GM23248 (cell line): ENCODE data around the gene LMO1. TPM values are rescaled to one million over a fixed set of nuclear protein-coding genes. Genes with fewer than 3 reads are reported as not detected.

ENCODE experiments used
- DNase-seq: peaks from one replicate; pipeline ENCODE4 v3.0.0-alpha.2; 2015
- H2AFZ ChIP-seq: fragments of 200-600 bp; sonication (generic); 2 replicates; pipeline ENCODE4 v1.6.1; 2016; ENCODE audit warnings: antibody characterized with exemption
- H3F3A ChIP-seq: fragments of 200-600 bp; sonication (generic); 2 replicates; pipeline ENCODE4 v1.6.1; 2016; ENCODE audit warnings: mild to moderate bottlenecking, antibody characterized with exemption, mixed run types; ENCODE audit not compliant: insufficient read depth
- H3K27ac ChIP-seq: fragments of 200-600 bp; sonication (generic); 2 replicates; pipeline ENCODE4 v1.5.1; 2016; ENCODE audit warnings: mild to moderate bottlenecking
- H3K27me3 ChIP-seq: fragments of 200-600 bp; sonication (generic); replicated peaks from 2 replicates; pipeline ENCODE4 v1.6.1; 2016; ENCODE audit warnings: mild to moderate bottlenecking; ENCODE audit not compliant: insufficient read depth
- H3K36me3 ChIP-seq: fragments of 200-600 bp; sonication (generic); 2 replicates; pipeline ENCODE4 v1.6.1; 2016; ENCODE audit warnings: low read depth, mild to moderate bottlenecking
- H3K4me1 ChIP-seq: fragments of 200-600 bp; sonication (generic); 2 replicates; pipeline ENCODE4 v1.6.1; 2016; ENCODE audit warnings: mild to moderate bottlenecking; ENCODE audit not compliant: insufficient read depth
- H3K4me2 ChIP-seq: fragments of 200-600 bp; sonication (generic); one replicate; pipeline ENCODE4 v1.6.1; 2016; ENCODE audit warnings: mild to moderate bottlenecking; ENCODE audit not compliant: unreplicated experiment
- H3K4me3 ChIP-seq: fragments of 200-600 bp; sonication (generic); 2 replicates; pipeline ENCODE4 v1.5.1; 2016; ENCODE audit warnings: mild to moderate bottlenecking
- H3K79me2 ChIP-seq: fragments of 200-600 bp; sonication (generic); 2 replicates; pipeline ENCODE4 v1.6.1; 2016; ENCODE audit warnings: mild to moderate bottlenecking; ENCODE audit not compliant: insufficient read depth
- H3K9ac ChIP-seq: fragments of 200-600 bp; sonication (generic); 2 replicates; pipeline ENCODE4 v1.6.1; 2016; ENCODE audit warnings: mild to moderate bottlenecking
- H3K9me2 ChIP-seq: fragments of 200-600 bp; sonication (generic); 2 replicates; pipeline ENCODE4 v1.6.1; 2016; ENCODE audit warnings: mixed run types, mild to moderate bottlenecking, moderate library complexity; ENCODE audit not compliant: insufficient read depth
- H3K9me3 ChIP-seq: fragments of 200-600 bp; sonication (generic); one replicate; pipeline ENCODE4 v1.6.1; 2017; ENCODE audit warnings: low read depth
- H4K20me1 ChIP-seq: fragments of 200-600 bp; sonication (generic); 2 replicates; pipeline ENCODE4 v1.6.0; 2016; ENCODE audit not compliant: insufficient read depth
- EZH2 ChIP-seq: fragments of 200-600 bp; sonication (generic); IDR thresholded peaks from 2 replicates; pipeline ENCODE4 v1.6.1; 2018; ENCODE audit warnings: antibody characterized with exemption, mild to moderate bottlenecking; ENCODE audit not compliant: insufficient read depth, poor library complexity, severe bottlenecking
- EZH2phosphoT487 ChIP-seq: fragments of 200-600 bp; sonication (generic); IDR thresholded peaks from 2 replicates; pipeline ENCODE4 v1.6.1; 2018; ENCODE audit warnings: antibody characterized with exemption, moderate library complexity, mild to moderate bottlenecking, low read depth; ENCODE audit not compliant: insufficient read depth
- WGBS, 2 experiments: methylation state at CpG; one replicate each; pipeline ENCODE4 v1.1.6; 2015 to 2017; ENCODE audit warnings: low lambda C conversion rate in 2 of 2, low coverage in 1 of 2; ENCODE audit errors: missing lambda C conversion rate in 2 of 2; 5-methylcytosine and 5-hydroxymethylcytosine counted together
- in situ Hi-C: fragments of 300-500 bp; cut with MboI; formaldehyde crosslinking; loops from 2 replicates; pipeline ENCODE4 v1.15.0; 2020
- polyA plus RNA-seq: library from polyadenylated mRNA; unstranded; fragments of >200 nt; fragmentation: Nextera tagmentation; extraction: Ambion mirVana; gene quantifications from 2 replicates; pipeline ENCODE4 v1.2.1, GENCODE V29; 2016
- total RNA-seq: library from RNA; depleted of rRNA; stranded (reverse); fragments of >200 nt; shearing (Covaris generic); gene quantifications from 2 replicates; pipeline ENCODE4 v1.2.3, GENCODE V29; 2014

The LMO1 gene
- total and polyA plus RNA-seq, 2 experiments from 2014 or later, result not detected

- DNase-seq, result peak; percentile 48
- no peak overlapping the region for H3K9ac ChIP-seq
- H3K9me3 ChIP-seq, result no peaks in the 10 kb centered on the region
- peak overlapping the region; percentile 56 for H3K4me3 ChIP-seq
- peak; percentile 95 for TF ChIP-seq EZH2
- peak; percentile 59; the same call in 1 of the 2 replicates for TF ChIP-seq EZH2phosphoT487
- in situ Hi-C loops, result no loop called here
- 7 to 11% methylated on average over 45 to 54 of the region's 65 CpGs for WGBS, 2 experiments
- H3K4me2 ChIP-seq, result no peak overlapping the region
- H3K4me1 ChIP-seq, result no peaks in the 10 kb centered on the region
- no peaks in the 10 kb centered on the region for H3K36me3 ChIP-seq
- H2AFZ ChIP-seq, result peak overlapping the region; percentile 56
- H3K27me3 ChIP-seq, result peaks cover 76% of the 10 kb centered on the region
- H3K79me2 ChIP-seq, result no peaks in the 10 kb centered on the region
- H4K20me1 ChIP-seq, result no peaks in the 10 kb centered on the region
- no peaks in the 10 kb centered on the region for H3F3A ChIP-seq
- H3K27ac ChIP-seq, result no peak overlapping the region
- H3K9me2 ChIP-seq, result no peaks in the 10 kb centered on the region
Measured at GRCh38 chr11:8268530-8269400, 5.1 kb upstream of the LMO1 start.

DNA sequence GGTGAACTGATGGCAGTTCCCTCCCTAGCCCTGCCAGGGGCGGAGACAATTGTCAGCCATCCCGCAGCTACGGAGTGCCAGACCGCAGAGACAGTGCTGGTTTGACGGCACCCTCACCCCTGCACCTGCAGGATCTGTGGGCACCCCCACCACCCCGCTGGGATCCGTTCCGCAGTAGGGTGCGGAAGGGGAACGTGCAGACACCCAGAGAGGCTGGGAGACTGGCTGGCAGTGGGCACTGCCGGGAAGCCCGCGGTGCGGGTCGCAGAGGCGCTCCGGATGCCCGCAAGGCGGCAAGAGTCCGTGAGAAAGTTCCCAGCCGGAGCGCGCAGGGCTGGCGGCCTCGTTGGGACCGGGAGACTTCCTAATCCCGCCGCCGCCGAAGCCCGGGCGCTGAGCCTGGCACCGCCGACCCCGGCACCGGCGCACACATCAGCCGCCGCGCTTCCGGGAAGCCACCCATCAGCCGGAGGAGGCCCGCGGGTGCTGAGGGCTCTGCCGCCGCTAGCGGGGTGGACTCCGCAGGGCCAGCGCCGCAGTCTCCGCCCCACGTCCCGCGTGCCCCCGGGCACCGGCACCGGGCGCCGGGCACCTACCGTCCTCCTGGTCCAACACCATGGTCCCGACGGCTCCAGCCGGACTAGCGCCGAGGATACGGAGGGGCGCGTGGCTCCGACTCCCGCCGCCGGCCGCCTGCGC is 4.3 kb upstream of the LMO1 start:
- DNase-seq, result peak; percentile 35
- Histone ChIP-seq H3K9me3 (no peaks in the 10 kb centered on the region), H3K36me3 (no peaks in the 10 kb centered on the region), H3K27ac (no peak overlapping the region), H4K20me1 (no peaks in the 10 kb centered on the region), H2AFZ (peak overlapping the region; percentile 56), H3K9ac (no peak overlapping the region), H3K4me1 (no peaks in the 10 kb centered on the region), H3K27me3 (peaks cover 72% of the 10 kb centered on the region), H3K79me2 (no peaks in the 10 kb centered on the region), H3K4me3 (peak overlapping the region; percentile 56), H3K9me2 (no peaks in the 10 kb centered on the region), H3K4me2 (no peak overlapping the region), H3F3A (no peaks in the 10 kb centered on the region)
- 6 to 7% methylated on average over 65 to 68 of the region's 74 CpGs for WGBS, 2 experiments
- TF ChIP-seq EZH2, result peak; percentile 13
- no peak for TF ChIP-seq EZH2phosphoT487
- in situ Hi-C loops, result no loop called here

DNA sequence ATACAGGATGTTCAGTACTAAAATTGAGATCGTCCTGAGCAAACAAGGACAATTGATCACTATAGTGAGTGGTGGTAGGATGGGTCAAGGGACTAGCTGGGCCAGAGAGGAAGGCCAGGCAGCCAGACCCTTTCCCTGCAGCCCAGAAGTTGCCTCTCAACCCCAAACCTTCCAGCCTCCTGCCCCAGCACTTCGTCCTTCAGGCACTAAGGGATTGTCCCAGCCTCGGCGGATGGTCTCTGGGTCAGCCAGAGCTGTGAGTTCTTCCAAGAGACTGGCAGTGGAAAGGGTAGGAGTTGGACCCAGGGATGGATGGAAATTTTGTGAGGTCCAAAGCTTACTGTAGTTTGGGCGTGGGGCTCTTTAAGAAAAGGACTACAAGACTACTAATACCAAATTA is 3.6 kb upstream of the LMO1 start:
- WGBS, 2 experiments, result 76 to 83% methylated on average over 5 of the region's 5 CpGs
- H3K9me2 ChIP-seq, result no peaks in the 10 kb centered on the region
- no peak overlapping the region for H3K27ac ChIP-seq
- H3K4me2 ChIP-seq, result no peak overlapping the region
- in situ Hi-C loops, result no loop called here
- H3K36me3 ChIP-seq, result no peaks in the 10 kb centered on the region
- H3K4me3 ChIP-seq, result no peak overlapping the region
- no peak overlapping the region for H3K9ac ChIP-seq
- H3K4me1 ChIP-seq, result no peaks in the 10 kb centered on the region
- no peak for DNase-seq
- peaks cover 71% of the 10 kb centered on the region for H3K27me3 ChIP-seq
- no peak overlapping the region for H2AFZ ChIP-seq
- H4K20me1 ChIP-seq, result no peaks in the 10 kb centered on the region
- no peaks in the 10 kb centered on the region for H3F3A ChIP-seq
- no peaks in the 10 kb centered on the region for H3K79me2 ChIP-seq
- H3K9me3 ChIP-seq, result no peaks in the 10 kb centered on the region
- TF ChIP-seq EZH2phosphoT487 (no peak), EZH2 (no peak)

GRCh38 chr11:8266246-8267241 is 2.9 kb upstream of the LMO1 start:
- TF ChIP-seq EZH2phosphoT487 (no peak), EZH2 (no peak)
- H3F3A ChIP-seq, result no peaks in the 10 kb centered on the region
- H3K9me3 ChIP-seq, result no peaks in the 10 kb centered on the region
- no peaks in the 10 kb centered on the region for H3K9me2 ChIP-seq
- no peaks in the 10 kb centered on the region for H4K20me1 ChIP-seq
- H2AFZ ChIP-seq, result no peak overlapping the region
- no peak overlapping the region for H3K4me3 ChIP-seq
- H3K36me3 ChIP-seq, result no peaks in the 10 kb centered on the region
- DNase-seq, result no peak
- no peaks in the 10 kb centered on the region for H3K79me2 ChIP-seq
- H3K27ac ChIP-seq, result no peak overlapping the region
- no peaks in the 10 kb centered on the region for H3K4me1 ChIP-seq
- in situ Hi-C loops, result no loop called here
- H3K27me3 ChIP-seq, result peaks cover 71% of the 10 kb centered on the region
- H3K9ac ChIP-seq, result no peak overlapping the region
- 71 to 82% methylated on average over 10 to 11 of the region's 11 CpGs for WGBS, 2 experiments
- no peak overlapping the region for H3K4me2 ChIP-seq
